ENCODE data around the gene CEND1. TPM values are rescaled to one million over a fixed set of nuclear protein-coding genes. Genes with fewer than 3 reads are reported as not detected.

Gene CEND1
- total and polyA plus RNA-seq, 2 donors (not counting 3 experiments of a cell fraction or from before 2014, with no cell fraction given) = 0.15 to 0.40 TPM

DNA sequence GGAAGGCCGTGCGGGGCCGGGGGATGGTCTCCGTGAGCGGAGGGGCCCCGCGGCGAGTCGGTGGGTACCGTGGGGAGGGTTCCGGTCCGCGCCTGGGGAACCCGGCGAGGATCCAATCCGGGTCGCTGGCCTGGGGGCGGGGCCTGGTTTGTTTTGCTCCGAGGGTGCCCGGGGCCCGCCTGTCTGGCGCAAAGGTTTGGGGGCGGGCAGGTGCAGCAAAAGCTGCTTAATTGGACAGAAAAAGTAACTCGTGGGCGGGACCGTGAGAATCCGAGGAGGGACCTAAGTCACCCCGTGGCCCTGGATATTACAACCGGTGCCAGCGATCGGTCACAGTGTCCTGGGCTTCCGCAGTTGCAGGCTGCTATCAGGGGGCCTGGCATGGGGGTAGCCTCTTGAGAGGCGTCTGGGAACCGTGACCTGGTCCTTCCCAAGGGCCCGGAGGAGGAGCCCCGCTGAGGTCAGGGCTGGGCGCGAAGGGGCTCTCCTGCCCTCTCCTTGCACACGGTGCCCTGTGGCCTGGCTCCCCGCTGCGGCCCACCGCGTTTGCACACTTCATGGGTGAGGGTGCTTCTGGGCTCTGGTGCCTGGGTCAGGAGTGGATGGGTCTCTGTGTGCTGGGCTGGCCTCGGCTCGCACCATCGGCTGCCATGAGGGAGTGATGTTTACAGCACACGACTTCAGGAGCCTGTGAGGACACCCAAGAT lies 30.2 kb upstream of the CEND1 start:
- peak; percentile 85 for FAIRE-seq
- intact Hi-C loops (cut with micrococcal nuclease) = loop anchor here (1.0 to 2.0 kb wide), 3 partner anchors 9 to 15 kb away; partner anchors contain the start of gene RPLP2
- no TSS peak for BruUV-seq (replicated peaks)

DNA sequence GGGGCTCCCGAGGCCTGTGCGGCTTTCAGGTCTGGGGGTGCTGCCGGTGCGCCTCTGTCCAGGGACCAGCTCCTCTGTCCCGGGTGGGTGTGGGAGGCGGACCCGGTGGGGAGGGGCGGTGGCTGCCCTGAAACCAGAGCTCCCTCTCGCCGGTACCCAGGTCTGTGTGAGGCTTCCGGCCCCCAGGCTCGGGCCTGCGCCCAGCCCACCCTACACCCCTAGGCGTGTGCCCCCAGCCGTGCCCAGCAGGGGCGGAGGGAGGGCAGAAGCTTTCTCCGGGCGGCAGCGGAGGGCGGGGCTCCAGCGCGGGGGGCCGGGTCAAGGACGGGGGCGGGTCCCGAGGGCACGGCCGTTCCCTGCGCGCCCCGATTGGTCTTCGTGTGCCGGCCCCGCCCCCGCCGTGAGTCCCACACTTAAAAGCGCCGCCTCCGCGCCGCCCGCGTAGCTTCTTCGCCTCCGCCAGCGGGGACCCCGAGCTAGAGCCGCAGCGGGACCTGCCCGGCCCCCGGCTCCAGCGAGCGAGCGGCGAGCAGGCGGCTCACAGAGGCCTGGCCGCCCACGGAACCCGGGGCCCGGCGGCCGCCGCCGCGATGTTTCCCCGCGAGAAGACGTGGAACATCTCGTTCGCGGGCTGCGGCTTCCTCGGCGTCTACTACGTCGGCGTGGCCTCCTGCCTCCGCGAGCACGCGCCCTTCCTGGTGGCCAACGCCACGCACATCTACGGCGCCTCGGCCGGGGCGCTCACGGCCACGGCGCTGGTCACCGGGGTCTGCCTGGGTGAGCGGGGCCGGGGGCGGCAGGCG lies 29.4 kb upstream of the CEND1 start:
- peaks cover 3 to 13% of the 10 kb centered on the region in 2 experiments for H3K36me3 ChIP-seq (ENCODE audit: control insufficient read depth in 2 of 2, extremely low read depth in 1 of 2, insufficient read depth in 2 of 2, low read length in 2 of 2)
- peak; percentile 98 for TF ChIP-seq POLR2A (IDR thresholded peaks at IDR 0.05; ENCODE audit: low read depth, low read length)
- TF ChIP-seq, protein P1, sequence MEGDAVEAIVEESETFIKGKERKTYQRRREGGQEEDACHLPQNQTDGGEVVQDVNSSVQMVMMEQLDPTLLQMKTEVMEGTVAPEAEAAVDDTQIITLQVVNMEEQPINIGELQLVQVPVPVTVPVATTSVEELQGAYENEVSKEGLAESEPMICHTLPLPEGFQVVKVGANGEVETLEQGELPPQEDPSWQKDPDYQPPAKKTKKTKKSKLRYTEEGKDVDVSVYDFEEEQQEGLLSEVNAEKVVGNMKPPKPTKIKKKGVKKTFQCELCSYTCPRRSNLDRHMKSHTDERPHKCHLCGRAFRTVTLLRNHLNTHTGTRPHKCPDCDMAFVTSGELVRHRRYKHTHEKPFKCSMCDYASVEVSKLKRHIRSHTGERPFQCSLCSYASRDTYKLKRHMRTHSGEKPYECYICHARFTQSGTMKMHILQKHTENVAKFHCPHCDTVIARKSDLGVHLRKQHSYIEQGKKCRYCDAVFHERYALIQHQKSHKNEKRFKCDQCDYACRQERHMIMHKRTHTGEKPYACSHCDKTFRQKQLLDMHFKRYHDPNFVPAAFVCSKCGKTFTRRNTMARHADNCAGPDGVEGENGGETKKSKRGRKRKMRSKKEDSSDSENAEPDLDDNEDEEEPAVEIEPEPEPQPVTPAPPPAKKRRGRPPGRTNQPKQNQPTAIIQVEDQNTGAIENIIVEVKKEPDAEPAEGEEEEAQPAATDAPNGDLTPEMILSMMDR (IDR thresholded peaks at IDR 0.05; ENCODE audit: extremely low read depth in 1 of 2, insufficient read depth in 1 of 2, low read depth in 1 of 2, low read length in 2 of 2) = peak in 1 of 2 donors; percentile 14
- no peak for TF ChIP-seq MYC (IDR thresholded peaks at IDR 0.05; ENCODE audit: low read depth, low read length)
- TF ChIP-seq, protein P2, sequence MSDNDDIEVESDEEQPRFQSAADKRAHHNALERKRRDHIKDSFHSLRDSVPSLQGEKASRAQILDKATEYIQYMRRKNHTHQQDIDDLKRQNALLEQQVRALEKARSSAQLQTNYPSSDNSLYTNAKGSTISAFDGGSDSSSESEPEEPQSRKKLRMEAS (IDR thresholded peaks at IDR 0.05; ENCODE audit: insufficient read depth, insufficient read length) = no peak
- peak; percentile 97 for TF ChIP-seq POLR2AphosphoS5 (IDR thresholded peaks at IDR 0.05; ENCODE audit: insufficient read depth, low read depth, low read length)
- peak overlapping the region; percentile 70 for H3K4me2 ChIP-seq (ENCODE audit: insufficient read depth, low read length)
- intact Hi-C loops (cut with micrococcal nuclease) = loop anchor here (1.0 to 2.0 kb wide), 3 partner anchors 10 to 15 kb away; partner anchors contain the start of gene RPLP2
- CTCF ChIA-PET = interaction anchor here (1.1 to 2.7 kb wide), 4 partner anchors 9 to 15 kb away, joined by 3 to 11 read pairs (median 8); partner anchors contain the start of gene RPLP2
- peaks cover 19% of the 10 kb centered on the region for H3K79me2 ChIP-seq (ENCODE audit: control insufficient read depth, insufficient read depth, low read length)
- no TSS peak for BruUV-seq (replicated peaks)
- H3K9me3 ChIP-seq (replicated peaks; ENCODE audit: control insufficient read depth, insufficient read depth, low read length) = no peaks in the 10 kb centered on the region
- H3K9ac ChIP-seq (replicated peaks; ENCODE audit: extremely low read depth, insufficient read depth, low read length) = peak overlapping the region; percentile 94
- DNase-seq (ENCODE audit: low read depth, low spot score) = peak; percentile 85
- H3K27me3 ChIP-seq (ENCODE audit: control insufficient read depth in 2 of 2, insufficient read depth in 2 of 2, low read length in 2 of 2) = no peaks in the 10 kb centered on the region
- dilution Hi-C loops (cut with MboI; ENCODE audit: extremely low pct_ligation_motif_present, low sequenced_read_pairs) = no loop called here
- H2AFZ ChIP-seq (ENCODE audit: low read depth, low read length) = peak overlapping the region; percentile 93
- H3K4me3 ChIP-seq (replicated peaks in 1 of 3; ENCODE audit: insufficient read depth in 1 of 3, low read depth in 1 of 3, low read length in 3 of 3) = peak overlapping the region; percentile 66 to 79 (median 77)
- peak overlapping the region; percentile 89 for H3K27ac ChIP-seq (ENCODE audit: insufficient read depth, low read depth, low read length)
- H3K9me1 ChIP-seq (replicated peaks; ENCODE audit: control insufficient read depth, extremely low read depth, insufficient read depth, low read length) = no peaks in the 10 kb centered on the region
- POLR2A ChIA-PET = interaction anchor here (0.6 to 3.3 kb wide), 10 partner anchors 9 to 264 kb away, joined by 3 to 23 read pairs (median 11); partner anchors contain the start of genes CEND1, GATD1, RPLP2 and TSPAN4
- H4K20me1 ChIP-seq (replicated peaks; ENCODE audit: control insufficient read depth, extremely low read depth, insufficient read depth, low read length) = no peaks in the 10 kb centered on the region
- FAIRE-seq = peak; percentile 87
- peaks cover 20% of the 10 kb centered on the region for H3K4me1 ChIP-seq (ENCODE audit: control insufficient read depth, extremely low read depth, insufficient read depth, low read length)

More for the DNA sequence above, 30.2 kb upstream of the CEND1 start:
- Histone ChIP-seq H3K9me3 (replicated peaks; ENCODE audit: control insufficient read depth, insufficient read depth, low read length) (no peaks in the 10 kb centered on the region), H4K20me1 (replicated peaks; ENCODE audit: control insufficient read depth, extremely low read depth, insufficient read depth, low read length) (no peaks in the 10 kb centered on the region), H3K27me3 (ENCODE audit: control insufficient read depth in 2 of 2, insufficient read depth in 2 of 2, low read length in 2 of 2) (no peaks in the 10 kb centered on the region), H2AFZ (ENCODE audit: low read depth, low read length) (no peak overlapping the region), H3K9ac (replicated peaks; ENCODE audit: extremely low read depth, insufficient read depth, low read length) (peak overlapping the region; percentile 94), H3K27ac (ENCODE audit: insufficient read depth, low read depth, low read length) (peak overlapping the region; percentile 89), H3K36me3 (ENCODE audit: control insufficient read depth in 2 of 2, extremely low read depth in 1 of 2, insufficient read depth in 2 of 2, low read length in 2 of 2) (peaks cover 3 to 17% of the 10 kb centered on the region in 2 experiments), H3K4me3 (replicated peaks in 1 of 3; ENCODE audit: insufficient read depth in 1 of 3, low read depth in 1 of 3, low read length in 3 of 3) (peak overlapping the region; percentile 52 to 79 (median 77)), H3K4me2 (ENCODE audit: insufficient read depth, low read length) (peak overlapping the region; percentile 63), H3K9me1 (replicated peaks; ENCODE audit: control insufficient read depth, extremely low read depth, insufficient read depth, low read length) (no peaks in the 10 kb centered on the region), H3K4me1 (ENCODE audit: control insufficient read depth, extremely low read depth, insufficient read depth, low read length) (peaks cover 20% of the 10 kb centered on the region), H3K79me2 (ENCODE audit: control insufficient read depth, insufficient read depth, low read length) (peaks cover 19% of the 10 kb centered on the region)
- CTCF ChIA-PET = interaction anchor here (1.1 to 2.7 kb wide), 3 partner anchors 9 to 14 kb away, joined by 3 to 11 read pairs (median 7); partner anchors contain the start of gene RPLP2
- TF ChIP-seq FOS (IDR thresholded peaks at IDR 0.05; ENCODE audit: borderline replicate concordance, insufficient read depth, low read length) = no peak
- peak; percentile 34 for TF ChIP-seq POLR2AphosphoS5 (IDR thresholded peaks at IDR 0.05; ENCODE audit: insufficient read depth, low read depth, low read length)
- peak; percentile 54 for TF ChIP-seq POLR2A (IDR thresholded peaks at IDR 0.05; ENCODE audit: low read depth, low read length)
- dilution Hi-C loops (cut with MboI; ENCODE audit: extremely low pct_ligation_motif_present, low sequenced_read_pairs) = no loop called here
- DNase-seq (ENCODE audit: low read depth, low spot score) = peak; percentile 69
- POLR2A ChIA-PET = interaction anchor here (0.6 to 3.3 kb wide), 7 partner anchors 9 to 30 kb away, joined by 3 to 23 read pairs (median 9); partner anchors contain the start of genes CEND1, RPLP2 and TSPAN4
